ENCODE data around the gene RPL3.

DNA sequence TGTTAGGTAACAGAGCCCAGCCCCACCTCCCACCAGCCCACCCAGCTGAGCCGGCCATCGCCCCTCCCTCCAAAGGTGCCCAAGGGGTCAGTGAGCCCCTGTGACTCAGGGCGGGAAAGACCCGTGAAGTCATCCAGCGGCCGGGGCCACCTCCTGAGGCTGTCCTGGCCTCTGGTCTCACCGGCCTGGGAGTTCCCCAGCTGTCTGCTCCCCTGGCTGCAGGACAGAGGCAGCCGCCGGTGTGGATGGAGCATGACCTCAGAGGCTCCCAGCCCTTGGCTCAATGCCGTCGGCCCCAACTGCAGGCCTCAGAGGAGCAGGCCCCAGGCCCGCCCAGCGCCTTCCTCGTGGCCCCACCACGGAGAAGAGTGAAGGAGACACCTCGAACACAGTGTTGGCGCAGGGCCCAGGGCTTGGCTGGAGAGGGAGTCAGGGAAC lies 28.7 kb downstream of the RPL3 start:
- TF ChIP-seq, protein P1, sequence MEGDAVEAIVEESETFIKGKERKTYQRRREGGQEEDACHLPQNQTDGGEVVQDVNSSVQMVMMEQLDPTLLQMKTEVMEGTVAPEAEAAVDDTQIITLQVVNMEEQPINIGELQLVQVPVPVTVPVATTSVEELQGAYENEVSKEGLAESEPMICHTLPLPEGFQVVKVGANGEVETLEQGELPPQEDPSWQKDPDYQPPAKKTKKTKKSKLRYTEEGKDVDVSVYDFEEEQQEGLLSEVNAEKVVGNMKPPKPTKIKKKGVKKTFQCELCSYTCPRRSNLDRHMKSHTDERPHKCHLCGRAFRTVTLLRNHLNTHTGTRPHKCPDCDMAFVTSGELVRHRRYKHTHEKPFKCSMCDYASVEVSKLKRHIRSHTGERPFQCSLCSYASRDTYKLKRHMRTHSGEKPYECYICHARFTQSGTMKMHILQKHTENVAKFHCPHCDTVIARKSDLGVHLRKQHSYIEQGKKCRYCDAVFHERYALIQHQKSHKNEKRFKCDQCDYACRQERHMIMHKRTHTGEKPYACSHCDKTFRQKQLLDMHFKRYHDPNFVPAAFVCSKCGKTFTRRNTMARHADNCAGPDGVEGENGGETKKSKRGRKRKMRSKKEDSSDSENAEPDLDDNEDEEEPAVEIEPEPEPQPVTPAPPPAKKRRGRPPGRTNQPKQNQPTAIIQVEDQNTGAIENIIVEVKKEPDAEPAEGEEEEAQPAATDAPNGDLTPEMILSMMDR (IDR thresholded peaks at IDR 0.05), result no peak
- TF ChIP-seq EZH2 (IDR thresholded peaks at IDR 0.05; ENCODE audit: borderline replicate concordance, insufficient read depth, low read depth, low read length, poor library complexity, severe bottlenecking), result no peak

All from B cell (primary cell).